Small intestine (tissue), 7 donors: Measurements from ENCODE around the gene TBCK. TPM values are rescaled to one million over a fixed set of nuclear protein-coding genes. Genes with fewer than 3 reads are reported as not detected.

Experiments used
- DNase-seq, 2 donors: peaks; one replicate each; pipeline versions ENCODE4 v3.0.0 to v3.0.0-alpha.2; 2013
- FAIRE-seq: peaks from 2 replicates; lab custom pipeline; 2012; peaks lifted over from hg19 to GRCh38; lab: Jason Lieb, UNC
- H3K27ac ChIP-seq, 3 donors: one replicate each; pipeline ENCODE4 v1.5.1; 2013; ENCODE audit warnings: low read length in 2 of 3, mild to moderate bottlenecking in 2 of 3, control low read depth in 1 of 3, inconsistent platforms in 1 of 3, low read depth in 1 of 3, moderate library complexity in 1 of 3
- H3K27me3 ChIP-seq, 3 donors: one replicate each; pipeline ENCODE4 v1.6.1; 2013; ENCODE audit warnings: low read length in 3 of 3, inconsistent platforms in 1 of 3; ENCODE audit not compliant: control insufficient read depth in 3 of 3, insufficient read depth in 3 of 3
- H3K36me3 ChIP-seq, 3 donors: one replicate each; pipeline ENCODE4 v1.6.1; 2013; ENCODE audit warnings: low read length in 3 of 3, inconsistent platforms in 1 of 3, low read depth in 1 of 3, mild to moderate bottlenecking in 1 of 3, moderate library complexity in 1 of 3; ENCODE audit not compliant: control insufficient read depth in 3 of 3, insufficient read depth in 2 of 3
- H3K4me1 ChIP-seq, 3 donors: one replicate each; pipeline ENCODE4 v1.6.1; 2013; ENCODE audit warnings: low read length in 2 of 3, inconsistent platforms in 1 of 3, low read depth in 1 of 3, mild to moderate bottlenecking in 1 of 3, moderate library complexity in 1 of 3; ENCODE audit not compliant: control insufficient read depth in 3 of 3, insufficient read depth in 2 of 3
- H3K4me3 ChIP-seq, 3 donors: one replicate each; pipeline ENCODE4 v1.5.1; 2013; ENCODE audit warnings: low read length in 3 of 3, control low read depth in 1 of 3, inconsistent platforms in 1 of 3, low read depth in 1 of 3, mild to moderate bottlenecking in 1 of 3, moderate library complexity in 1 of 3
- H3K9me3 ChIP-seq, 2 donors: one replicate each; pipeline ENCODE4 v1.6.1; 2013; ENCODE audit warnings: low read depth in 1 of 2, low read length in 1 of 2; ENCODE audit not compliant: control insufficient read depth in 2 of 2, insufficient read depth in 1 of 2
- WGBS, 3 donors: extraction: QIAGEN DNeasy Blood & Tissue Kit; methylation state at CpG; one replicate each; pipeline ENCODE4 v1.1.7; 2013; 5-methylcytosine and 5-hydroxymethylcytosine counted together
- polyA plus RNA-seq, 4 donors: library from polyadenylated mRNA; stranded (reverse) in 3 of 4; unstranded in 1 of 4; fragments of 200-250 nt in 3 of 4; fragments of 120-200 nt in 1 of 4; gene quantifications; one replicate each; pipeline versions ENCODE4 v1.2.1 to v1.2.3, GENCODE V29; 2013
- donor health status: healthy with polysubstance abuse.
- donor health status: control.
- donor health status: control.
- donor health status: Bipolar disorder and iron deficiency.
- donor health status: healthy.

The TBCK gene
- polyA plus RNA-seq, 4 donors, result 5.1 to 31.6 (median 9.3) TPM

DNA sequence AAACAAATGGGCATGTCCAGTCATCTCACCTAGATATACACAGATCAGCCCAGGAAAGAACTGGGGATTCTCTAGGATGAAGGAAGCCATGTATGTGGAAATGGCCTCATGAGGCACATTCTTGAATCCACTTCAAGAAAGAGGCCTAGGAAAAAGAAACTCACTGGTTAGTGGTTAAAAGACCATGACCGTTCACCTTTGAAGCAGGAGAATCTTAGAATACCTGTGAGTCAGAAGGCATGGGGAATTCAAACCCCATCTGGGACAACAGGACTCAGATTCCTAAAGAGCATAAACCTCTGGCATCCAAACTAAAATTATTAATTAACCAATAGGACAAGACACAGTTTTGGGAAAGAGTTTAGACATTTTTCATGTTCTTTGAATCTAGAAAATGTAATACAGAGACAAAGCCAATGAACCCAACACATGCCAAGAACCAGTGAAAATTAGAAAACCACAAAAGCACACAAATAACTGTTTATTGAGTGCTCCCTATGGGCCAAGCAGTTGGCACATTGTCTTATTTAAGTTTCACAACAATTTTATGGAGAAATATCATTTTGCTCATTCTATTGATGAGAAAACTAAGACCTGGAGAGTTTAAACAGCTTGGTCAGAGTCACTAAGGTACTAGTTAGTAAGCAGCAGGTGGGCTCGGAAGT, 323.2 kb downstream of the TBCK start:
- DNase-seq (no peak), FAIRE-seq (no peak)
- H3K36me3 ChIP-seq, result no peaks in the 10 kb centered on the region
- H3K9me3 ChIP-seq, result no peaks in the 10 kb centered on the region
- 90 to 96% (median 94%) methylated on average over 2 of the region's 2 CpGs for WGBS, 3 donors
- no peaks in the 10 kb centered on the region for H3K27me3 ChIP-seq
- no peak overlapping the region for H3K27ac ChIP-seq
- no peak overlapping the region for H3K4me3 ChIP-seq
- H3K4me1 ChIP-seq, result peaks cover 0 to 7% (median 0%) of the 10 kb centered on the region in 3 donors

DNA sequence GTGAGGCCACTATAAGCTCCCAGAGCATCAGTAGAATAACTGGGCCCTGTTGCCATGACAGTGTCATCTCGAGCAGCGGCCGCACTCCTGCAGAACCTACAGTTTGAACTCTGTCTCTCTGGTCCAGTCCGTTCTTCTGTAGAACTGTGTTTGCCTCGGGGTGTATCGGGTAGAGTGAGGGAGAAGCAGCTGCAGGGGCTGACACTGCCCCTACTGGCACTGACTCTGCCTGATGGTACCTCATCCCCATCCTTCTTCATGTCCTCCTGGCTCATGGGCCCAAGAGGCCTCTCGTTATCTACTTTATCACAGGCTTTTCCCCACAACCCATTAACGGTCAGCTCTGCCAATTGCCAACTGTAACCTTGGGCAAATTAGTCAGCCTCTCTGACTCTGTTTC, 324.3 kb downstream of the TBCK start:
- Histone ChIP-seq H3K4me3 (no peak overlapping the region), H3K4me1 (peaks cover 0 to 2% (median 0%) of the 10 kb centered on the region in 3 donors), H3K27ac (no peak overlapping the region), H3K27me3 (no peaks in the 10 kb centered on the region), H3K36me3 (no peaks in the 10 kb centered on the region), H3K9me3 (no peaks in the 10 kb centered on the region)
- FAIRE-seq, result no peak
- WGBS, 3 donors, result 91 to 93% (median 93%) methylated on average over 8 of the region's 8 CpGs
- no peak for DNase-seq

Other genes starting within 250 kb of the TBCK start
- 10 to 100 TPM; 34.4 to 59.7 (median 37.4) TPM for gene AIMP1, start 341 bp upstream of the TBCK start, polyA plus RNA-seq
- gene GIMD1, start 52.6 kb upstream of the TBCK start, polyA plus RNA-seq, result 100 to 1,000 TPM in 2 of 4 donors, 10 to 100 TPM in 1, not detected in 1; 25.4 to 144 (median 114) TPM